COLO829 (cell line): ENCODE results near the gene EXOC6B.
A peak's percentile ranks its signal among the peaks of the same experiment; 100 is the strongest.
"Not testable (repeated sequence)": the region's sequence is repeated elsewhere in the genome, so short reads cannot be mapped to it uniquely, and the experiment has no call there.

Experiments used
- DNase-seq: peaks from one replicate; pipeline ENCODE4 v3.0.0; 2012; ENCODE audit warnings: low spot score

EXOC6B gene

DNA sequence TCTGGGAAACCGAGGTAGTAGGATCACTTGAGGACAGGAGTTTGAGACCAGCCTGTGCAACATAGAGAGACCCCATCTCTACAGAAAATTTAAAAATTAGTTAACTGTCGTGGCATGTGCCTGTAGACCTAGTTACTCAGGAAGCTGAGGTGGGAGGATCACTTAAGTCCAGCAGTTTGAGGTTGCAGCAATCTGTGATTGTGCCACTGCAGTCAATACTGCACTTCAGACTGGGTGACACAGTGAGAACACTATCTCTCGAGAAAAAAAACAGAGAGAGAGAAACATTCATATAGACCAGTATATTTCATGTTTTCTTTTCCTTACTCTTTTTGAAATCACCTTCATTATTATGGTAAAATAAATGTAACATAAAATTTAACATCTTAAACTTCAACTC is 387.5 kb downstream of the EXOC6B start:
- no peak for DNase-seq

DNA sequence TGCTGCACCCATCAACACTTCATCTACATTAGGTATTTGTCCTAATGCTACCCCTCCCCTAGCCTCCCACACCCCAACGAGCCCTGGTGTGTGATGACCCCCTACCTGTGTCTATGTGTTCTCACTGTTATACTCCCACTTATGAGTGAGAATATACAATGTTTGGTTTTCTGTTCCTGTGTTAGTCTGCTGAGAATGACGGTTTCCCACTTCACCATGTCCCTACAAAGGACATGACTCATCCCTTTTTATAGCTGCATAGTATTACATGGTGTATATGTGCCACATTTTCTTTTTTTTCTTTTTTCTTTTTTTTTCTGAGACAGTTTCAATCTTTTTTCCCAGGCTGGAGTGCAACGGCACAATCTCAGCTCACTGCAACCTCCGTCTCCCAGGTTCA is 394.1 kb downstream of the EXOC6B start:
- no peak for DNase-seq

DNA sequence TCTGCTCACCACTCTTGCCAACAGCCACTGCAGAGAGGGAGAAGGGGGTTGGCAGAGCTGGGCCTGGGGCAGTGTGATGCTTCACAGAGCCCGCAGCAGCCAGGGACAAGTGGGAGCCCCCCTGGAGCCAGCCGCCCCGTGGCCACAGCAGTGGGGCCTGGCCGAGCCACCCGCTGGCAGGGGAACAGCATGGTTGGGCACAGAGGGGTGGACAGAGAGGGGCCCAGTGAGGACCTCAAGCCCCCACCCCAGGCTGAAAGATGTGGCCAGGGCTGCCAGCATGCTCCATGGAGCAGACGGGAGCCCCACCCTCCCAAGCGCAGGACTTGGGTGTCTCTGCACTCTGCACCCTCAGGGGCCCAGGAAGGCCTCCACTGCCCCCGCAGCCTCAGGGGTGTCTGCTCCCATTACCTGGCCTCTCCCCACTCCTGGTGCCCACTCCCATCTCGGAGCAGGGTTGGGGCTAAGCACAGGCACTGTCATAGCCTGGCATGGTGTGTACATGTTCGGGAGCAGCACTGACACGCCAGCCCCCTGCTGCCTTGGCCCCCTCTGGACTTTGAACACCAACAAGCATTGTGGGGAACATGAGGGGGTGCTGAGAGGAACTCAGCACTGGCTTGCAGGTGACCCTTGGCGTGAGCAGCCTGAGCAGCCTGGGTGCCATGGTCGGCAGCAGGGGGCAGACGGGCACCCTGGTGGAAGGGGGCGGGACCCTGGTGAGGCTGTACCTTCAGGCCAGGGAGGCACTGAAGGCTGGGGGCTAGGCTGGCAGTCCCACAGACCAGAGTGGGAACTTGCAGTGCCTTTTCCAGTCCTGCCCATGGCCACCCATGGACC is 398.6 kb downstream of the EXOC6B start:
- DNase-seq, result no peak

DNA sequence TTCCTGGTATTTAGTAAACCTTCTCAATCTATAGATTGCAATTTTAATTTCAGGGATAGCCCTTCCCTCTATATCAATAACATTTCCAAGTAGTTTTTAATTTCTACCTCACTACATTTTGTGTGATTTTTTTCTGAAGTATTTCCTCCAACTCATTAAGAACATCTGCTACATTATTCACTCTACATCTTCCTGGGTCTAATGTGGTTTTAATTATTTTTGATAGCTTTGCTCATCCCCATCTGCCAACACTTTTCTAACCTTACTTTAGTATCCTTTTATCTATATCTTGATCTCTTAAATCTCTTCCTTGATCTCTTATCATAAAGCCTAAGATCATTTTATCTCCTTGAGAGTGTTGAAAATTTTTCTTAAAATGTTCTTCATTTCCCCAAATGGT is 399.8 kb downstream of the EXOC6B start:
- DNase-seq, result no peak

DNA sequence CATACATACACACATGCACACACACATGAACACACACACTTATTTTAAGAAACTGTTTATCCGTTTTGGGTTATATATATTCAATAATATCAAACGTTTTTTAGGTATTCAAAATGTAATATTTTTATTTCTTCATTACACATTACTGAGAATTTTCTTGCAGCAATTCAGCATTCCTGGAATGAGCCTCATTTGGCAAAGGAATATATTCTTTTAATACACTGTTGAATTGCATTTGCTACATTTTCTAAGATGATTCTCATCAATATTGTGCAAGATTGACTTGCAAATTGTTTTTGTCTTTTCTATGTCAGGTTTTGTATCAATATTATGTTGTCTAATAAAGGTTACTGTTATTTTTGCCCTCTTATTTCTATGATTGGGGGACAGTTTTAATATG is 402.1 kb downstream of the EXOC6B start:
- no peak for DNase-seq

DNA sequence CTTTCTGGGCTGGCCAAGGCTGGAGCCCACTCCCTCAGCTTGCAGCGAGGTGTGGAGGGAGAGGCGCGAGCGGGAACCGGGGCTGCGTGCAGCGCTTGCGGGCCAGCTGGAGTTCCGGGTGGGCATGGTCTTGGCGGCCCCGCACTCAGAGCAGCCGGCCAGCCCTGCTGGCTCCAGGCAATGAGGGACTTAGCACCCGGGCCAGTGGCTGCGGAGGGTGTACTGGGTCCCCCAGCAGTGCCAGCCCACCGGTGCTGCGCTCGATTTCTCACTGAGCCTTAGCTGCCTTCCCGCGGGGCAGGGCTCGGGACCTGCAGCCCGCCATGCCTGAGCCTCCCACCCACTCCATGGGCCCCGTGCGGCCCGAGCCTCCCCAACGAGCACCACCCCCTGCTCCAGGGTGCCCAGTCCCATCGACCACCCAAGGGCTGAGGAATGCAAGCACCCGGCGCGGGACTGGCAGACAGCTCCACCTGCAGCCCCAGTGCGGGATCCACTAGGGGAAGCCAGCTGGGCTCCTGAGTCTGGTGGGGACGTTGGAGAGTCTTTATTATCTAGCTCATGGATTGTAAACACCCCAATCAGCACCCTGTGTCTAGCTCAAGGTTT is 404.0 kb downstream of the EXOC6B start:
- not testable (repeated sequence) for DNase-seq

DNA sequence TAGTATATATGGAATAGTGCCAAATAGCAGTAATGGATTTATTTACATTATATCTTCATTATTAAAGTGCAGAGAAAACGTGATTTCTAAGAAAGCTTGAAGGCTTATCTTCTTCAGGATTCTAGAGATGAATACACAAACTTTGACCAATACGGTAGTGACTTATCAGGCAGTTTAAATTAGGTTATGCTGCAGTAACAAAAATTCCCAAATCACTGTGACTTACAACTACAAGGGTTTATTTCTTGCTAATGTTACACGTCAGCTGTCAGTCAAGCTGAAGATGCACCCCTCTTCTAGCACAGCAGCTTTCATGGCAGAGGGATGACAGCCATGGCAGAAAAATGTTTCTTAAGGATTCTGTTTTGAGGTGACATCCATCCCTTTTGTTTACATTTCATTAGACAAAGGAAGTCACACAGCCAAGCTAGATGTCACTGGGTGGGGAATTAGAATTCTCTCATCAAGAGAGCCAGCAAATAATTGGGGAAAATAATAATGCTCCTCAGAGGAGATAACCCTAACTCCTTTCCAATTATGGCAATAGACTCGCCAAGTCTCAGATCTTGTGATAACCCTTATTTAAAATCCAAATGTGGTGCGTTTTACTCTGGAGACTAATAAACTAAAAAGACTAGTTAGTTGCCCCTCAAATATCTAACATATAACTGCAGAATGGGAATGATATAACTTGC is 409.9 kb downstream of the EXOC6B start:
- DNase-seq, result no peak

DNA sequence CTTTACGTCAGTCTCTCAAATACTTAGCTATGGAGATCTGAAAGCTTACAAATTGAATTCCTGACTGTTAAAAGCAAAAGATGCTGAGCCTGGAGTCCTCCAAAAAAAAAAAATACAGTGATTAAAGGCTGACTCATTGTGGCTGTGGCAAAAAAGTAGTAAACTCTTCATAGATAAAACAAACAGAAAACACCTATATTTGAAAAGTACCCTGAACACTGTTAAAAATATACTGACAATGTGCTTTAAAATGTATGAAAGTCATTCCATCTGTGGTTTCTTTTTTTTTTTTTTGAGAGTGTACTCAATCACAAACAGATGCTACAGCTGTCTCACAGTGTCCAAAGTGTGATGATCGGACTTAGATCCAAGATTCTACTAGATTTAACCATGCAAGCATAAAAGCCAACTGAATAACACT is 410.6 kb downstream of the EXOC6B start:
- no peak for DNase-seq

DNA sequence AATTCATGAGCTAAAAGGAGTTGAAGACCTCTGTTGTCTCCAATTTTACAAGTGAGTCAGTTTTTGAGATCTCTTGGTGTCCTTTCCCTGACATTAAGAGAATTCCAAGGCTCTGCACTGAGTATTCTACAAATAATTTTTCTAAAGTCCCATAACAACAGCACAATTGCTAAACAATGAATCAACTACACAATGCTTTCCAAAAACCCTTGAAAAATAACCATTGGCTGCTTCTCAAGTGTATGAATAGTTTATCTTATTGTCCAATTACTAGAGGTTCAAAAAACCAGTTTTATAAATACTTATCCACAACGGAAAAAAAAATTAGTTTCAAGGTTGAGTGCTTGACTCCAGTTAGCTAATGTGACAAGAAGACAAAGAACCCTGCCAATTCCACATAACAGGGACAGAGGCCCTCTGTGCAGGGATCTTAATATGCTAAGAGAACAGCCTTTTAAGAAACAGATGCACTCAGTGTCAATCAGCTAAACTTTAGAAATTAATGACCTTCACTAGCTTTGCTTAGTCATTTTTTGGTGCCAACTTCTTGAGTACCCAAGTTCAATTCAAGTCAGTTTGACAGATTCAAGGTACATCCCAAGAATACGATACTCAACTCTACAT is 411.6 kb downstream of the EXOC6B start:
- DNase-seq, result no peak

DNA sequence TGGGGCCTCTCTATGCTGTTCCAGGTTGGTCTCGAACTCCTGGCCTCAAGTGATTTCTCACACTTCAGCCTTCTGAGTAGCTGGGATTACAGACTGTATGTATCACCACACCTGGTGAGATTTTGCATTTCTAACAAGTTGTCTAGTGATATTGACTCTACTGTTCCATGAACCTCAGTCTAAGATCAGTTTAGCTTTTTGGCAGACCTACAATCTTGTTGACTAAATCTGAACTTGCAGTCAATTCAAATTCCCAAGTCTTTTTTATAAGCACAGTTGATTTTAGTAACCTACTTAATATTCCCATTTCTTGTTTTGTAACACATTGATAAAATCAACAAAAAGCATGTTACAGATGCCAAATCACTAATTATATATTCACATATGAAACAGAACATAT is 412.1 kb downstream of the EXOC6B start:
- no peak for DNase-seq

DNA sequence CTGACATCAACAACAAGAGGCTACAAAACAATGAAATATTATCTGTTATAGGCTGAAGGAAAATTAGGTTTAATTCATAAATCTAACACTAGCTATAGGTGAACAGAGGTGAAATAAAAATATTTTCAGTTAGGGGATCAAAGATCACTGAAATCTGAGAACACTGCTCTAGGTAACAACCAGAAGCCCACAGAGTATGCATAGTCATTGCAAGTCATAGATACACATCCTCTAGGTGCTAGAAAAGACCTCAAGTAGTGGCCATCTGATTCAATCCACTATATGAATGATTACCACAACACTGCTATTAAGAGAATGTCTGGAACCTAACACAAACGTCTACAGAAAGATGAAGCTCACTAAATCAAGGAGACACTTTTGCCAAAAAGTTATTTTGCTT is 413.6 kb downstream of the EXOC6B start:
- DNase-seq, result no peak

DNA sequence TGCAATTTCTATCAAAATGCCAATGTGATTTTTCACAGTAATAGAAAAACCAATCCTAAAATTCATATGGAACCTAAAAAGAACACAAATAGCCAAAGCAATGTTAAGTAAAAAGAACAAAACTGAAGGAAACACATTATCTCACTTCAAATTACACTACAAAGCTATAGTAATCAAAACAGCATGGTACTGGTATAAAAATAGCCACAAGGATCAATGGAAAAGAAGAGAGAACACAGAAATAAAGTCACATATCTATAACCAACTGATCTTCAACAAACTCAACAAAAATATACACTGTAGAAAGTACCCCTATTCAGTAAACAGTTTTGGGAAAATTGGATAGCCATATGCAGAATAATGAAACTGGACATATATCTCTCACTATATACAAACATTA is 426.0 kb downstream of the EXOC6B start:
- no peak for DNase-seq

DNA sequence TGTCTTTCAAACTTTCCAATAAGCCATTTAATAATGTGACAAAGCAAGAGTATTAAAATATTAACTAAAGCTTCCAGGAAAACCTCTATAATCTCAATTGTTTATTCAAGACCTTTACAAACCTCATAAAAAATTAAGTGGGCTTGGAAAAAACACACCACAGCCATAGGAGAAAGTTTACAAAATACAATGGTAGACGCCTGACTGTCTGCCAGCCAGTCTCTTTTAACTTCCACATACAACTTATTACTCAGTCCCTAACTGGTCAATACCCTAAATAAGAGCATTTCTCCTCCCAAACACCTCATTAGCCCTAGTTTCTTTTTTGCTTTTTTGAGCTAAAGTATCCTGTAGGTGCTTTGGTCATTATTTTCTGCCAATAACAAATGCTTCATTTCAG is 430.7 kb downstream of the EXOC6B start:
- DNase-seq, result no peak

DNA sequence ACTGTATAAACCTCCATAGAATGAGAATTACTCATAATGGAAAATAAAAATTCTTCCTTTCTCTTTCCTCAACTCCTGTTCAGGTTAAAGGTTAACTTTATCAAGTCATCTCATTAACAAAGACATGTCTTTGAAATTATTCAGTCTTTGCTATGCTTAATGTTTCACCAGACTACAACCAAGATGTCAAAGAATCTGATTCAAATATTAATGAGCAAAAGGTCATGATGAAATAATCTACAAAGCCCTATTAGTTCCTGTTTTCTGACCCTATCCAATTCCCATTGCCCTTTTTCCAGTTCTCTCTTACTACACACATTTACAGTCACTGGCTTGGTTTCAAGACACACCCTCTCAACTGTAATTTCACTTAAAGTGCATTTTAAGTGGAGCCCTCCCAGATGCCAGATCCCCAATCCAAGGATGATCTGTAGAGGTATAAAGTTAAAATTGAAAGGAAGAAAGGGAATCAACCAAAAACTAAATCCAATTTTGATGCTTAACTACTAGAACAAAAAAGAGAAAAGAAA is 431.2 kb downstream of the EXOC6B start:
- no peak for DNase-seq

DNA sequence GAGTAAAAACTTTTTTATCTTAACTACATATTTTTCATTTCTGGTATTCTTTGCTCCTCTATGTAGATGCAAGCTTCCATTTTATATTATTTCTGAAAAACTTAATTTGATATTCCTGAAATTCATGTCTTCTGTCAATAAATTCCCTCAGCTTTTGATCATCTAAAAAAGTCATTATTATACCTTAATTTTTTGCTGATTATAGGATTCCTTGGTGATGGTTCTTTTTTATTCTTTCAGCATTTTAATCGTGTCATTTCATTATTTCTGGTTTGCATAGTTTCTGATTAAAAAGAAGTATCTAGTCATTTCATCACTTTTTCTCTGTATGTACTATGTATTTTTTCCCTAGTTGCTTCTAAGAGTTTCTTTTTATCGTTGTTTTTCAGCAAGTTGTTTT is 436.4 kb downstream of the EXOC6B start:
- DNase-seq, result no peak

DNA sequence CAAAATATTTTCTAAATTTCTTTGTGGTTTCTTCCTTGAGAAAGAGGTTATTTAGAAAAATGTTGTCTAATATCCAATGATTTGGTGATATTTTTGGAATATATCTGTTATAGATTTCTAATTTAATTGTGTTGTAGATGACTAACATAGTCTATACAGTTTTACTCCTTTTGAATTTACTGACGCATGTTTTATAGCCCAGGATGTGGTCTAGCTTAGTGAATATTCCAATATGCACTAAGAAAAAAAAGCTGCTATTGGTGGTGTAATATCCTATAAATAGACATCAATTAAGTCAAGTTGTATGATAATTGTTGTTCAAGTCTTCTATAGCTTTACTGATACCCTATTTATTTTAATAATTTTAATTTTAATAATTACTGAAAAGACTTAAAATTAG is 437.6 kb downstream of the EXOC6B start:
- DNase-seq, result no peak

DNA sequence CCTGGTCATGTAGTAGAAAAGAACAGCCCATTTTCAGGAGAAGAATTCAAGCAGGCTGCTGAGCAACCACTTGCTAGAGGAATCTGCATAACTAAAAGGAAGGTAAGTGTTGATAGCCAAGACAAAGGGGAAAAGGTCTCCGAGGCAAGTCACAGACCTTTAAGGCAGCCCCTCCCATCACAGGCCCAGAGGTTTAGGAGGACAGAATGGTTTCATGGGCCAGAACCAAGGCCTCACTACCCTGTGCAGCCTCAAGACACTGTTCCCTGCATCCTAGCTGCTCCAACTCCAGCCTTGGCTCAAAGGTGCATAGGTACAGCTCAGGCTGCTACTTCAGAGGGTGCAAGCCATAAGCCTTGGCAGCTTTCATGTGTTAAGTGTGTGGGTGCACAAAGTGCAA is 439.5 kb downstream of the EXOC6B start:
- DNase-seq, result no peak

DNA sequence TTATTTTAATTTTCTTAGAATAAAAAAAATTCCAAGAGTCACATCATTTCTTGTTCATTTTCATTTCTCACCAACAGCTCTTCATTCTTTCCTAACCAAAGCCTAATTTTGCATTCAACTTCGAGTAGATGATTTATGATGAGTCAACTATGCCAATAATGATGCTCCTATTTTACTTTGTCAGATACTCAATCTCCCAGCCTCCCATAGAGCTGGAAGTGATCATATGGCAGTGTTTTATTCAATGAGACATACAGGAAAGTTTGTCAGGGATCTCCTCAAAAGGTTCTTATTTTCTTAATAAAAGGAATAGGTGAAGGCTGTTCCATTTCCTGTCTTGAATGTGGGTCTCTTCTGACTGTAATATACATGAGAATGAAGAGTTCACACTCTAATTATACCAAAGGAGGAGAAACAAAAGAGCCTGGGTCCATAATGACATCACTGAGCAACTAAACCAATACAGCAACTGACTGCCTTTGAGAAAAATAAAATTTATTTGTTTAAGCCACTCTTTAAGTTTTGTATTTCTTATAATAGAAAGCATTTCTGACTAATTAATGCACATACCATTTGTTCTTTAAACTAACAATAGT is 447.0 kb downstream of the EXOC6B start:
- DNase-seq, result no peak

DNA sequence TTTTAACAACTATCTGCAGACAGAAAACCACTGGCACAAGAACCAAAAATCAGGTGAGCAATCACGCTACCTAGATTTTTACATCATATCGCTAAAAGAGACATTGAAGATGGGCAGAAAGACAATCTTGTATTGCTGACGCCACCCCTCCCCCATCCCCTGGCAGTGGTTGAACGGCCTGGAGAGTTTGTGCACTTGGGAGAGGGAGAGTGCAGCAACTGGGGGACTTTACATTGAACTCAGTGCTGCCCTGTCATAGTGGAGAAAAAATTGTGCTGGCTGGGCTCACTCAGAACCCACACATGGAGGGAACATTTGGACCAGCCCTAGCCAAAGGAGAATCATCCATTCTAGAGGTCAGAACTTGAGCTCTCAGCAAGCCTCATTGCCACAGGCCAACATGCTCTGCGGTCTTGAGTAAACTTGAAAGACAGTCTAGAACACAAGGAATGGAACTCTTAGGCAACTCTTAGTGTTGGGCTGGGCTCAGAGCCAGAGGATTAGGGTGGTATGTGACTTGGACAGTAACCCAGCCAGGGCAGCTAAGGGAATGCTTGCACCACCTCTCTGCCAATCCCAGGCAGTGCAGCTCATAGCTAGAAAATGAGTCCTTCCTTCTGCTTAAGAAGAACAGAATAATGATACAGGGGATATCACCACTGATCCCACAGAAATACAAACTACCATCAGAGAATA is 458.2 kb downstream of the EXOC6B start:
- DNase-seq, result peak; percentile 26

DNA sequence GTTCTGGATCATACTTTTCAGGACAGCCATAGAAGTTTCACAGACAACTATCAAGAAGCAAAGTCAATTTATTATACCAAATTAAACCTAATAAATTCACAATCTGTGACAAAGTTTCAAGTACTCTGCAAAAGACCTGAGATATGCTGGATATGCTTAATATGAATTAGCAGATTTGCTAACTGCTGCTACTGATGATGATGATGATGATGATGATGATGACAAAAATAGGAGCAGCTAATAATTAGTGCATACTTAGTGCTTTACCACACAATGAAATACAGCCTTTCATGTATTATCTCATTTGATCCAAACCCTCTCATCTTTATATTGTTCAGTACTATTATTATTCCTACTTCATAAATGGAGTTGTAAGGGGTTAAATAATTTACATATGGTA is 462.4 kb downstream of the EXOC6B start:
- no peak for DNase-seq

DNA sequence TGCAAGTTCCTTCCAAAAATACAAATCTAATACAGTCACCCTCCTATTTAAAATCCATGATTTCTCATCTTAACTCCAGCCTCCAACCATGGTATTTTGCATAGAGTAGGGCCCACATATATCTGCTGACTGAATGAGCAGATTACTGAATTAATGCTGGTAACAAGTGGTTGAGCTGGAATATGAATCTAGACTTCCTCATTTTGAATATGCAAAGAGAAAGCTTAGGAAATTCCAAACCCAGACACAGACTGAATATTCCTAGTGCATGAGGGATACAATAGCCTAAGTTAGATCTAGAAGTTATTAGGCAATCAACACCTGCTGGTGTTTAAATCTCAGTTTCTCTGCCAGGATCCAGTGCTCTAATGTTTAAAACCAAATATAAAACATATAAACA is 463.1 kb downstream of the EXOC6B start:
- DNase-seq, result no peak

DNA sequence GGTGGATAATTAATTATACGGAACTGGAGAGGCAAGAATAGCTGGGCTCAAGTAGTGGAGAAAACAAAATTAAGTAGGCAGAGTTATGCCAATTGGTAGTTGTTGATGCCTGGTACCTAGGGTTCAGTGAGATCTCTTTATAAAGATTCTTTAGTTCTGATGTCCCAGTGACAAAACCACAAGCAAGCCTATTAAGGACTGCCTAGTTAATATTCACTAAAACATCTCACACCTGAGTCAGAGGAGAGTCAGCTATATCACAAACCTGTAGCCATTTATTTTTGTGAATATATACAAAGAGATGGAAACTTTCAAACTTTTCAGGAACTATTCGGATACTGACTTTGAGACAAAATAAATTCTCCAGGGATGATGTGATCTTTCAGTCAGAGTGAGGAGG is 464.3 kb downstream of the EXOC6B start:
- no peak for DNase-seq
